GM21515 (cell line): ENCODE results near the gene TAGLN.
"Not testable (repeated sequence)": the region's sequence is repeated elsewhere in the genome, so short reads cannot be mapped to it uniquely, and the experiment has no call there.

Experiments
- ATAC-seq: cut with Tn5 transposase; IDR thresholded peaks from one replicate; pipeline ENCODE4 v1.9.1; 2021; ENCODE audit not compliant: unreplicated experiment

The TAGLN gene

DNA sequence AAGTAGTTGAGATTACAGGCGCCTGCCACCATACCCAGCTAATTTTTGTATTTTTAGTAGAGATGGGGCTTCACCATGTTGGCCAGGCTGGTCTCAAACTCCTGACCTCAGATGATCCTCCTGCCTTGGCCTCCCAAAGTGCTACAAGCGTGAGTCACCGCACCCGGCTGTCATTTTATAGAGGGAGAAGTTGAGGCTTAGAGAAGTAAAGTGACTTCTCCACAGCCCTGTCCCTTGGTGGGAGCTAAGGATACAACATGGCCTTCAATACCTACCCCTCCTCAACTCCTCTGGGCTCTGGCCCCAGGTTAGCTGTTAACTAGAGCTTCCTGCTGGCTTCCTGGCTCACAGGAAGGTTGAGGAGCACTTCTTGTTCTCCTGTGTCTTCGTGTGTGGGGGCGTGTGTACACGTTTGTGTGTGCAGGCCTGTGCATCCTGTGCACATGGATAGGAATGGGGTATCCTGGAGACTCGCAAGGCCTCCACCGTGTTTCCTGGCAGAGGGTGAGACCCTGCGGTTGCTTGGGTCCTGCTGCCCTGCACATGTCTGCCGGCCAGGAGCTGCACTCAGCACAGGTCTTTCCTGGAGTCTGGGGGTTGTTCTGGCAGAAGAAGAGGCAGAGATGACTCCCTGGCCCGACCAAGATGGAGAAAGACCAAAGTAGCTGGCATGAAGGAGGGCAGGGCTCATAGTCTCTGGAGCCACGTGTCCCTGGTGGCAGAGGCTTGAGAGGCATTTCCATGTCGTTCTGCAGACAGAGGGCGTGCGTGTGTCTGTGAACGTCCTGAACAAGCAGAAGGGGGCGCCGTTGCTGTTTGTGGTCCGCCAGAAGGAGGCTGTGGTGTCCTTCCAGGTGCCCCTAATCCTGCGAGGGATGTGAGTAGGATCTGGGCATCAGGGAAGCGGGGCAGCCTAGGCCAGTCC is 18.2 kb upstream of the TAGLN start:
- ATAC-seq = no peak

DNA sequence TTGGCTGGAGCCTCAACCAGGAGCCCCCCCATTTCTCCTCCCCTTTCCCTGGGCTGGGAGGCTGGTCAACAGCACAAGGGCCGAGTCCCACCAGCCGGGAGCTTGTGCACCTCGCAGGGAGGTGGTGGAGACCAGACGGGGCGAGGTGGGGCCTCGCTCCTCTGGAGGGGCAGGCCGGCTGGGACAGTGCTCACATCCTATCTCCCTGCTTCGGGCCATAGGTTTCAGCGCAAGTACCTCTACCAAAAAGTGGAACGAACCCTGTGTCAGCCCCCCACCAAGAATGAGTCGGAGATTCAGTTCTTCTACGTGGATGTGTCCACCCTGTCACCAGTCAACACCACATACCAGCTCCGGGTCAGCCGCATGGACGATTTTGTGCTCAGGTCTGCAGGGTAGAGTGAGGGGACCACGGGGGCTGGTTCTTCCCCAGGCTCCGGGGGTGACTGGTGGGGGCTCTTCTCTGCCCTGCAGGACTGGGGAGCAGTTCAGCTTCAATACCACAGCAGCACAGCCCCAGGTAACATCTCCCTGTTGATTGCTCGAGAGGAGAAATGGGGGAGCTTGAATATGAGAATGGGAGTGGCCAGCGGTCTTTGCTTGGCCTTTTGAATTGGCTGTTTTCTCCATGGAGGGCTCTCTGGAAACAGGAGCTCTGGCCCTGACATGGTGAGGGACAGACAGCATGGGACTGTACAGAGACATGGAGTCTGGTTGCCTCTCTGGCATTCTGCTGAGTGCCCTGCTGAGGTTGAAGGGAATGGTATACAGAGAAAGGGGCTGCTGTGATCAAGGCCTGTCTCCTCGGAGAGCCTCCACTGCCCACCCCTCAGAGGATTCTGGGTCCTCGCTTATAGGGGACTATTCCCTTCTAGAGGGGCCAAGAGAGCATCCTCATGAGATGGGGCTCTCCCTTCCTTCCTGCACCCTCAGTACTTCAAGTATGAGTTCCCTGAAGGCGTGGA is 17.3 kb upstream of the TAGLN start:
- no peak for ATAC-seq

DNA sequence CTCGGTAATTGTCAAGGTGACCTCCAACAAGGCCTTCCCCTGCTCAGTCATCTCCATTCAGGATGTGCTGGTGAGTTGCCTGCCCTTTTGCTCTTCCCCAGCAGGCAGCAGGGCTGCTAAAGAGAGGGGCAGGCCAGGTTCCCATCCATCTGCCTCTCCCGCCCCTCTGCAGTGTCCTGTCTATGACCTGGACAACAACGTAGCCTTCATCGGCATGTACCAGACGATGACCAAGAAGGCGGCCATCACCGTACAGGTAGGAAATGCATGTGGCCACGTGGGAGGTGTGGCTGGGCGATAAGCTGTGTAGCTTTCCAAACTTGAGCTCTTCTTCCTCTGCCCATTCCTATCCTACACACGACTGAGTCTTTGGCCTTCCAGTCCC is 16.6 kb upstream of the TAGLN start:
- no peak for ATAC-seq

DNA sequence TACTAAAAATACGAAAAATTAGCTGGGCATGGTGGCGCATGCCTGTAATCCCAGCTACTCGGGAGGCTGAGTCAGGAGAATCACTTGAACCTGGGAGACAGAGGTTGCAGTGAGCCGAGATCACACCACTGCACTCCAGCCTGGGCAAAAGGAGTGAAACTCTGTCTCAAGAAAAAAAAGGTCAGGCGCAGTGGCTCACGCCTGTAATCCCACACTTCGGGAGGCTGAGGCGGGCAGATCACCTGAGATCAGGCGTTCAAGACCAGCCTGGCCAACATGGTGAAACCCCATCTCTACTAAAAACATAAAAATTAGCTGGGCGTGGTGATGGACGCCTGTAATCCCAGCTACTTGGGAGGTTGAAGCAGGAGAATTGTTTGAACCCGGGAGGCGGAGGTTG is 16.0 kb upstream of the TAGLN start:
- ATAC-seq = not testable (repeated sequence)

GRCh38 chr11:117183724-117184349 is 15.3 kb upstream of the TAGLN start:
- no peak for ATAC-seq

DNA sequence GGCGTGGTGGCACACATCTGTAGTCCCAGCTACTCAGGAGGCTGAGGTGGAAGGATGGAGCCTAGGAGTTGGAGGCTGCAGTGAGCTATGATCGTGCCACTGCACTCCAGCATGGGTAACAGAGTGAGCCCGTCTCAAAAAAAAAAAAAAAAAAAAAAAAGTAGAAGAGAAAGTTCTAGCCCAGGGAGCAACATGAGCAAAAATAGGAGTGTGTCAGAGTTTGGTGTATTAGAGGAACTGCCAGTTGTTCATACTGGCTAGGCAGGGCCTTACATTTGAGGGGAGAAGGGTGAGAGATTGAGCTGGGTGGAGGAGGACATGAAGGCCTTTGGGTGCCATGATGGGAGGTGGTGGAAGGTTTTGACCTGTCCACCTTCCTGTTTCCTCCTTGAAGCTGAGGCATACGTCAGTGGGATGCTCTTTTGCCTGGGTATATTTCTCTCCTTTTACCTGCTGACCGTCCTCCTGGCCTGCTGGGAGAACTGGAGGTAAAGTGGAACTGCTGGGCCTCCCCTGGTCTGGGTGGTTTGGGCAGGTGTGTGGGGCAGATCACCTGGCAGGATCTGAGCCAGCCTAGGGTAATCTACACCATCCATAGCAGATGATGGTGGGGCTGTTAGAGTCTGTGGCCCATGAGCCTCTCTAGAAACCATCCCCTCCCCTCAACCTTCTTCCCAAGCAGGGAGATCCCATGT is 13.3 kb upstream of the TAGLN start:
- ATAC-seq = no peak

GRCh38 chr11:117186431-117186761 is 12.8 kb upstream of the TAGLN start:
- no peak for ATAC-seq

DNA sequence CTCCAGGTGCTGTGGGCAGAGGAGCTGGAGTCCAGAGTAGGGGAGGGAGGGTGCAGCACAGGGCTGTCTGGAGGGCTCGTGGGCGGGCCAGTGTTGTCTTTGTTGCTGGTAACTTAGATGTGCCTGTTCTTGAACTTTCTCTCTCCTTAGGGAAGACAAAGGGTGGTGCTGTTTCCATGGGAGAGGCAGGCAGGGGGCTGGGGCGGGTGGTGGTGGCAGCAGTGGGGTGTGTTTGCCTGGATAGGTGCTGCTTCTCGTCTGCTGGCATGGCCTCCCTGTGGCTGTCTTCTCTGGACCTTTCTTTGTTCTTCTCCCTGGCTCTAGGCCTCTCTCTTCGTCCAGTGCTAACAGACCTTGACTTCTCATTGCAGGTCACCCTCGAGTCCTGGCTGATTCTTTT is 12.2 kb upstream of the TAGLN start:
- no peak for ATAC-seq

DNA sequence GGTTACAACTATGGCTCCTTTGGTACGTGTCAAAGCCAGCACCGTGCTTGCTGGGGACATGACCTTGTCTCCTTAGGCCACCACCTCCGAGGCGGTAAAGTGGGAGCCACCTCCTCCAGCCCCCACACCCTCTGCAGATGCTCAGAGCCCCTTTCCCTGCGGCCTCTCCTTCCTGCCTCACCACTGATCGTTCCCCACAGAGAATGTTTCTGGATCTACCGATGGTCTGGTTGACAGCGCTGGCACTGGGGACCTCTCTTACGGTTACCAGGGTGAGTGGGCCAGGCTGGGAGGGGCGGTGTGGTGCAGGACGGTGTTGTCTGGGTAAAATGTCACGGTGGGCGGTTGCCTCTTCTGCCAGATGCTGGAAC is 11.8 kb upstream of the TAGLN start:
- ATAC-seq = no peak

GRCh38 chr11:117187799-117188481 is 11.2 kb upstream of the TAGLN start:
- ATAC-seq = no peak

- no peak for ATAC-seq
Observed at GRCh38 chr11:117188620-117189081, 10.5 kb upstream of the TAGLN start.

DNA sequence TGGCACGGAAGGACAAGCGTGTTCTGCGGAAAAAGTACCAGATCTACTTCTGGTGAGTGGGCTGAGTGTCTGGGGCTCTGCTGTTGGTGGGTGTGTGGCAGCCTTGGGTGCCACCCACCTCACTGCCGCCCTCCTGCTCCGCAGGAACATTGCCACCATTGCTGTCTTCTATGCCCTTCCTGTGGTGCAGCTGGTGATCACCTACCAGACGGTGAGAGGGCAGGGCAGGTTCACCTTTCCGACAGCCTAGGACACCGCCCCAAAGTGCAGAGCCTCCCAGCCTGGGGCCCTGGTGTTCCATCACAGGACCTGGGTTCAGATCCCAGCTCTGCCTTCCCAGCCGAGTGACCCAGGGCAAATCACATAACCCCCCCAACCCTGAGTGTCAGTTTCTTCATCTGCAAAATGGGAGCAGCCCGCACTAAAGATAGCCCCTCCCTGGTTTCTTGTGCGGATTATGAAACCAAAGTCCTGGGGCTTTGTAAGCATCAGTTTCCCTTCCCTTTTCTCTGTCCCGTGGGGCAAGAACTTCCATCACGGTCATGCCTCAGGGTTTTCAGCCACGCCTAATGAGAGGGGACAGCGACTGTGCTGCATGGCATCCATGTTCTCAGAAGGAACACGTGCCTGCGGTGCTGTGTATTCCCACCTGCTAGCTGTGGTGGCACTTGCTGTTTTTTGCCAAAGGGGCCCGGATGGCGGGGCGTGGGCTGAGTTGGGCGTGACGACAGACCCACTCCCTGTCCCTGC is 9.8 kb upstream of the TAGLN start:
- peak; percentile 51 for ATAC-seq

DNA sequence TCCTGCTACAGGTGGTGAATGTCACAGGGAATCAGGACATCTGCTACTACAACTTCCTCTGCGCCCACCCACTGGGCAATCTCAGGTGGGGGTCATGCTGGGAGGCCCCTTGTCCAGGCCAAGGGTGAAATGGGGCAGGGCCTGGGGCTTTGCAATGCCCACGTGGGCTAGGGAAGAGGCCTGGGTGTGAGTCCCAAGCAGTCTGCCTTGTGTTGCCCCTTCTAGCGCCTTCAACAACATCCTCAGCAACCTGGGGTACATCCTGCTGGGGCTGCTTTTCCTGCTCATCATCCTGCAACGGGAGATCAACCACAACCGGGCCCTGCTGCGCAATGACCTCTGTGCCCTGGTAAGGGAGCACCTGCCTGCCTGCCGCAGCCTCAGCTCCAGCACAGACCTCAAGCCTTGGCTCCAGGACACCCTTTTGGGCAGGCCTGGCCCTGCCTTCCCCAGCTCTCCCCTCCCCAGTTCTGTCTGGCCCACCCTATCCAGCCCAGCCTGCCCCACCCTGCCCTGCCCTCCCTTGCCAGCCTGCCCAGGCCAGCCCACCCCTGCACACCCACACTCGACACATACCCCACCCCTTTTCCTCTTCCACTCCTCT is 9.1 kb upstream of the TAGLN start:
- ATAC-seq = no peak

DNA sequence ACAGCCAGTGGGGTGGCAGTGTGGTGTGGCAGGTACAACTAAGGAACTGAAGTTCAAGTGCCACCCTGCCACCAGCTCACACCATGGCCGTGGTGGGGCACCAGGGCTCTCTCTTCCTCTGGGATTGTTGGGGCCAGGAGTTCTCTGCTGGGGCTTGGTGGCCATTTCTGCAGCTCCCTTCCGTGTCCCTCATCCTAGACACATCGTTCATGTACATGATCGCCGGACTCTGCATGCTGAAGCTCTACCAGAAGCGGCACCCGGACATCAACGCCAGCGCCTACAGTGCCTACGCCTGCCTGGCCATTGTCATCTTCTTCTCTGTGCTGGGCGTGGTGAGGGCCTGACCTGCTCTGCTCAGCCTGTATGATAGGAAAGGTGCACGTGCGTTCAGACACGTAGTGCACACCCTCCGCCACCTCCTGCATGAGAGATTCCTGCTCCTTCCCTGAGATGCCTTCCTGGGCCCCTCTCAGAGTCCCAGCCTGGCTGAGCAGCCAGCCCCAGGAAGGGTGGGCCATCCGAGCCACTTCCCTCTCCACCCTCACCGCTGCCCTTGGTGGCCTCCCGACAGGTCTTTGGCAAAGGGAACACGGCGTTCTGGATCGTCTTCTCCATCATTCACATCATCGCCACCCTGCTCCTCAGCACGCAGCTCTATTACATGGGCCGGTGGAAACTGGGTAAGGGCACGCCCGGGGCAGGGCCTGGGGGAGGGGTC is 7.3 kb upstream of the TAGLN start:
- ATAC-seq = no peak

DNA sequence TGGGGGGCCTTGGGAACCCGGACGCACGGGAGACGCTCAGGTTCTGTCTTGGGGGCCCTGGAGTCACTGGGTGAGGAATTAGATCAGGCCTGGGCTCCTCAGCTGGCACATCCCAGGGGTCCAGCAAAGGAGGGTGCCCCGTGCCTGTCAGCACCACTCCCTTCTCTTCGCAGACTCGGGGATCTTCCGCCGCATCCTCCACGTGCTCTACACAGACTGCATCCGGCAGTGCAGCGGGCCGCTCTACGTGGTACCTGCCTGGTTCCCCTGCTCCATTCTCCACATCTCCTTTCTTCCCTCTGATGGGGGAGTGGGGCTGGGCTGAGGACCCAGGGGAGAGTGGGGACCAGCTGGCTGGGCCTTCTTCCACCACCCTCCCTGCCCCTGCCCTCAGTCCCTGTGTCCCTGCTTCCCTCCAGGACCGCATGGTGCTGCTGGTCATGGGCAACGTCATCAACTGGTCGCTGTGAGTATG is 6.7 kb upstream of the TAGLN start:
- no peak for ATAC-seq

DNA sequence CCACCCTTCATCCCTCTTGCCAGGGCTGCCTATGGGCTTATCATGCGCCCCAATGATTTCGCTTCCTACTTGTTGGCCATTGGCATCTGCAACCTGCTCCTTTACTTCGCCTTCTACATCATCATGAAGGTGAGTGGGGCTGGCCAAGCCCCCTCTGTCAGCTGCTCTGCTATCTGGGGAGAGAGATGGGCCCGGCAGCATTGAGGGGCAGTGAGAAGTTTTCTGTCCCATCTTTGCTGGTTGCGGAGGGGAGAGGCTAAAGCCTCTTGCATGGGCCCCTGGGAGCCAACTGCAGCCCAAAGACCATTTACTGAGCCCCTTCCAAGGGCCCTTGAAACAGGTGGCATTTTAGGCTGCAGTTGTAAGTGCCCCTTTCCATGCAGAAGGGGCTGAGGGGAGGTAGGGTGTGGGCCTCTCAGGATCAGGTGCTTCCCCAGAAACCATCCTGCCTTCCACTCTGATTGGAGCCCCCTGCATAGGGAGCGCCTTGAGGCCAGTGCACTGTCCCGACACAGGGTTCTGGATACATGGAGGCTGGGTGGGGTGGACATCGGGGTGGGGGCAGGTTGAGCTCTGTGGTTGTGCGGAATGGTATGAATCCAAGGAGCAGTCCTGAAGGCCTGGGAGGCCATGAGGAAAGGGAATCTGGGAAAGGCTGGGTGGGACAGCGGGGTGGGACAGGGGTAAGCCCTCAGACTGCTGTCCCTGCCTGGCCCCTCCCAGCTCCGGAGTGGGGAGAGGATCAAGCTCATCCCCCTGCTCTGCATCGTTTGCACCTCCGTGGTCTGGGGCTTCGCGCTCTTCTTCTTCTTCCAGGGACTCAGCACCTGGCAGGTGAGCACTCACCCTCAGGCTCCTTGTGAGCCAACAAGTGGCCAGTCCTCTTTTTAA is 5.8 kb upstream of the TAGLN start:
- ATAC-seq = no peak

DNA sequence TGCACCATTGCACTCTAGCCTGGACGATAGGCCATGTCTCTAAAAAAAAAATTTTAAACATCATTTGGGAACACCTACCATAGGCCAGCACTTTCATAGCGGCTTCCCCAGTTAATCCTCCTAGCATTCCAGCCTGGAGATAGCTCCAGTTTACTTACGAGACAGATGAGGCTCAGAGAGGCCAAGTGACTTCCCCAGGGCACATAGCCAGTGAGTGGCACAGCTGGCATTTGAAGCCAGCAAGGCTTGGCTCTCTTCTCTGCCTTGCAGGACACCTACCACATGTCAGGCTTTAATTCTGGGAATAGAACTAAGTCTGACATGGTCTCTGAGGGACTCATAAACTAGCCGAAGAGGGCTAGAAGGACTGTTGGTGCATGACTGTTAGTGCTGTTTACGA is 4.9 kb upstream of the TAGLN start:
- no peak for ATAC-seq
